Motor neuron (in vitro differentiated cells): Measurements from ENCODE around the gene R3HDM2. TPM values are rescaled to one million over a fixed set of nuclear protein-coding genes. Genes with fewer than 3 reads are reported as not detected.
A peak's percentile ranks its signal among the peaks of the same experiment; 100 is the strongest.
"Not testable (repeated sequence)": the region's sequence is repeated elsewhere in the genome, so short reads cannot be mapped to it uniquely, and the experiment has no call there.

Experiments
- ATAC-seq, 8 experiments: fragments of 200-7000 bp; cut with Tn5 transposase; replicated peaks in 6 of 8; 2 replicates each; pipeline ENCODE4 v1.8.0; 2021; ENCODE audit warnings: mild to moderate bottlenecking in 8 of 8, moderate library complexity in 8 of 8
- H3K27ac ChIP-seq, 2 donors: fragments of 250-450 bp; sonication (Bioruptor Pico); 2 replicates each; pipeline ENCODE4 v1.9.0; 2021; ENCODE audit warnings: antibody characterized with exemption in 2 of 2, mild to moderate bottlenecking in 2 of 2, moderate library complexity in 1 of 2
- H3K4me1 ChIP-seq, 2 donors: fragments of 250-450 bp; sonication (Bioruptor Pico); replicated peaks in 1 of 2; 2 replicates each; pipeline ENCODE4 v1.6.1; 2021; ENCODE audit warnings: antibody characterized with exemption in 2 of 2, mild to moderate bottlenecking in 2 of 2, moderate library complexity in 1 of 2
- H3K4me3 ChIP-seq, 5 donors: fragments of 250-450 bp; sonication (Bioruptor Pico); 2 replicates each; pipeline ENCODE4 v1.9.0; 2021; ENCODE audit warnings: antibody characterized with exemption in 5 of 5, mild to moderate bottlenecking in 5 of 5, moderate library complexity in 4 of 5
- WGBS, 10 experiments: fragments of 450-650 bp; shearing (Covaris generic); methylation state at CpG; one replicate each; pipeline ENCODE4 v1.0.0; 2022; 5-methylcytosine and 5-hydroxymethylcytosine counted together
- in situ Hi-C, 9 experiments: fragments of 400-800 bp; cut with MboI; loops; one replicate each; pipeline ENCODE4 v1.15.0; 2021; ENCODE audit warnings: low sequenced_read_pairs in 9 of 9, low pct_unique_long_range_greater_than_20kb in 2 of 9; ENCODE audit not compliant: unreplicated experiment in 9 of 9
- total RNA-seq, 8 experiments: library from RNA; unstranded; fragments of 300-600 nt; gene quantifications; 2 replicates each; pipeline versions ENCODE4 v1.2.3 to v1.2.4, GENCODE V29; 2022

The R3HDM2 gene
- total RNA-seq, 8 experiments from 2014 or later = 14.7 to 75.2 (median 31.6) TPM

GRCh38 chr12:57347284-57347683, 83.6 kb downstream of the R3HDM2 start:
- H3K4me1 ChIP-seq = peaks cover 0 to 3% of the 10 kb centered on the region in 2 donors
- ATAC-seq = no peak
- H3K4me3 ChIP-seq = no peak overlapping the region
- H3K27ac ChIP-seq = no peak overlapping the region
- in situ Hi-C loops = no loop called here

- 68 to 100% (median 92%) methylated on average over 1 to 7 of the region's 7 CpGs for WGBS, 10 experiments
- ATAC-seq = peak in 1 of 8 experiments; percentile 36
- Histone ChIP-seq H3K4me3 (no peak overlapping the region), H3K27ac (no peak overlapping the region), H3K4me1 (peaks cover 18 to 25% of the 10 kb centered on the region in 2 donors)
- in situ Hi-C loops = no loop called here
These were observed 87.0 kb downstream of the R3HDM2 start for GRCh38 chr12:57343703-57344378.

- peak; percentile 44 to 99 (median 98) for ATAC-seq
- 0 to 67% (median 20%) methylated on average over 1 to 3 of the region's 7 CpGs; no CpG with 5 or more reads in 5 of the 10 experiments for WGBS, 10 experiments
- peaks cover 18 to 25% of the 10 kb centered on the region in 2 donors for H3K4me1 ChIP-seq
- H3K4me3 ChIP-seq = peak overlapping the region in 3 of 5 donors; percentile 10 to 22 (median 14)
- in situ Hi-C loops = no loop called here
- H3K27ac ChIP-seq = no peak overlapping the region
These were observed 88.6 kb downstream of the R3HDM2 start for GRCh38 chr12:57342207-57342691.

GRCh38 chr12:57341275-57341990, 89.4 kb downstream of the R3HDM2 start:
- Histone ChIP-seq H3K27ac (no peak overlapping the region), H3K4me1 (peaks cover 18 to 25% of the 10 kb centered on the region in 2 donors), H3K4me3 (peak overlapping the region in 1 of 5 donors; percentile 22)
- ATAC-seq = peak in 2 of 8 experiments; percentile 24 to 28
- in situ Hi-C loops = no loop called here
- 17 to 87% (median 76%) methylated on average over 2 to 7 of the region's 7 CpGs for WGBS, 10 experiments

GRCh38 chr12:57340104-57340503, 90.7 kb downstream of the R3HDM2 start:
- peak in 7 of 8 experiments; percentile 35 to 75 (median 51) for ATAC-seq
- in situ Hi-C loops = no loop called here
- WGBS, 10 experiments = 0 to 86% (median 15%) methylated on average over 1 to 3 of the region's 3 CpGs; no CpG with 5 or more reads in 1 of the 10 experiments
- Histone ChIP-seq H3K4me1 (peaks cover 18 to 25% of the 10 kb centered on the region in 2 donors), H3K4me3 (no peak overlapping the region), H3K27ac (no peak overlapping the region)

- ATAC-seq, H3K27ac ChIP-seq, H3K4me3 ChIP-seq, in situ Hi-C loops: not testable (repeated sequence)
- WGBS, 10 experiments = 90 to 100% (median 98%) methylated on average over 1 to 4 of the region's 4 CpGs; no CpG with 5 or more reads in 1 of the 10 experiments
- peaks cover 13 to 14% of the 10 kb centered on the region in 2 donors for H3K4me1 ChIP-seq
These were observed 94.5 kb downstream of the R3HDM2 start for GRCh38 chr12:57336299-57336698.

- no peaks in the 10 kb centered on the region for H3K4me1 ChIP-seq
- H3K4me3 ChIP-seq = no peak overlapping the region
- 80 to 100% (median 88%) methylated on average over 1 of the region's 1 CpG; no CpG with 5 or more reads in 3 of the 10 experiments for WGBS, 10 experiments
- no peak for ATAC-seq
- no peak overlapping the region for H3K27ac ChIP-seq
- in situ Hi-C loops = no loop called here
These were observed 96.6 kb downstream of the R3HDM2 start for GRCh38 chr12:57334219-57334618.

GRCh38 chr12:57332646-57333312, 98.1 kb downstream of the R3HDM2 start:
- in situ Hi-C loops = no loop called here
- no peaks in the 10 kb centered on the region for H3K4me1 ChIP-seq
- no peak overlapping the region for H3K4me3 ChIP-seq
- no peak overlapping the region for H3K27ac ChIP-seq
- ATAC-seq = no peak
- WGBS, 10 experiments = 86 to 100% (median 93%) methylated on average over 2 to 3 of the region's 3 CpGs; no CpG with 5 or more reads in 2 of the 10 experiments

- no peak overlapping the region for H3K27ac ChIP-seq
- 90 to 100% (median 100%) methylated on average over 2 to 4 of the region's 5 CpGs; no CpG with 5 or more reads in 3 of the 10 experiments for WGBS, 10 experiments
- in situ Hi-C loops = no loop called here
- H3K4me1 ChIP-seq = no peaks in the 10 kb centered on the region
- ATAC-seq = no peak
- H3K4me3 ChIP-seq = no peak overlapping the region
These were observed 99.9 kb downstream of the R3HDM2 start for GRCh38 chr12:57330992-57331391.

- no peak overlapping the region for H3K4me3 ChIP-seq
- no peak overlapping the region for H3K27ac ChIP-seq
- H3K4me1 ChIP-seq = no peaks in the 10 kb centered on the region
- in situ Hi-C loops = no loop called here
- WGBS, 10 experiments = 84 to 100% (median 100%) methylated on average over 1 to 4 of the region's 4 CpGs
- ATAC-seq = no peak
These were observed 101.6 kb downstream of the R3HDM2 start for GRCh38 chr12:57329219-57329618.

- no peak for ATAC-seq
- in situ Hi-C loops = no loop called here
- Histone ChIP-seq H3K27ac (no peak overlapping the region), H3K4me1 (no peaks in the 10 kb centered on the region), H3K4me3 (no peak overlapping the region)
These were observed 105.4 kb downstream of the R3HDM2 start for GRCh38 chr12:57325395-57325794.

GRCh38 chr12:57323416-57323815, 107.4 kb downstream of the R3HDM2 start:
- ATAC-seq = peak in 1 of 8 experiments; percentile 17
- WGBS, 10 experiments = 66 to 100% (median 84%) methylated on average over 1 to 3 of the region's 3 CpGs; no CpG with 5 or more reads in 1 of the 10 experiments
- in situ Hi-C loops = loop anchor here in 1 of 9 experiments (25.0 kb wide), 1 partner anchor 114 kb away; the partner anchor contains the start of genes INHBC and R3HDM2
- H3K27ac ChIP-seq = no peak overlapping the region
- no peaks in the 10 kb centered on the region for H3K4me1 ChIP-seq
- H3K4me3 ChIP-seq = no peak overlapping the region

- in situ Hi-C loops = loop anchor here in 1 of 9 experiments (25.0 kb wide), 1 partner anchor 117 kb away; the partner anchor contains the start of genes INHBC and R3HDM2
- Histone ChIP-seq H3K27ac (no peak overlapping the region), H3K4me3 (no peak overlapping the region), H3K4me1 (no peaks in the 10 kb centered on the region)
- 71 to 100% (median 91%) methylated on average over 1 to 2 of the region's 2 CpGs for WGBS, 10 experiments
- ATAC-seq = no peak
These were observed 110.2 kb downstream of the R3HDM2 start for GRCh38 chr12:57320639-57321038.
